Stimulated activated effector memory CD8-positive, alpha-beta T cell treated with anti-CD3 and anti-CD28 coated beads, Interleukin-12 subunit alpha, Interleukin-12 subunit beta, amount 100 ng/mL, for 72 hours (primary cell): ENCODE measurements around the gene PAQR4.

Source experiments
- ATAC-seq: fragments of 150-1000 bp; cut with Tn5 transposase; 2 replicates; pipeline ENCODE4 v1.10.0; 2021
- DNase-seq, 2 donors: peaks; one replicate each; pipeline ENCODE4 v3.0.0; 2021 to 2022; ENCODE audit warnings: low spot score in 2 of 2
- H3K27ac Mint-ChIP-seq: one replicate; pipeline ENCODE4 v1.8.0; 2022; ENCODE audit warnings: mild to moderate bottlenecking, mixed read lengths
- H3K36me3 Mint-ChIP-seq: one replicate; pipeline ENCODE4 v1.8.0; 2022; ENCODE audit warnings: mild to moderate bottlenecking, mixed read lengths
- H3K4me1 Mint-ChIP-seq: one replicate; pipeline ENCODE4 v1.8.0; 2022; ENCODE audit warnings: mixed read lengths
- H3K4me3 Mint-ChIP-seq: one replicate; pipeline ENCODE4 v1.8.0; 2022; ENCODE audit warnings: mild to moderate bottlenecking, mixed read lengths
- H3K9me3 Mint-ChIP-seq: one replicate; pipeline ENCODE4 v1.8.0; 2022; ENCODE audit warnings: mixed read lengths

The PAQR4 gene

DNA sequence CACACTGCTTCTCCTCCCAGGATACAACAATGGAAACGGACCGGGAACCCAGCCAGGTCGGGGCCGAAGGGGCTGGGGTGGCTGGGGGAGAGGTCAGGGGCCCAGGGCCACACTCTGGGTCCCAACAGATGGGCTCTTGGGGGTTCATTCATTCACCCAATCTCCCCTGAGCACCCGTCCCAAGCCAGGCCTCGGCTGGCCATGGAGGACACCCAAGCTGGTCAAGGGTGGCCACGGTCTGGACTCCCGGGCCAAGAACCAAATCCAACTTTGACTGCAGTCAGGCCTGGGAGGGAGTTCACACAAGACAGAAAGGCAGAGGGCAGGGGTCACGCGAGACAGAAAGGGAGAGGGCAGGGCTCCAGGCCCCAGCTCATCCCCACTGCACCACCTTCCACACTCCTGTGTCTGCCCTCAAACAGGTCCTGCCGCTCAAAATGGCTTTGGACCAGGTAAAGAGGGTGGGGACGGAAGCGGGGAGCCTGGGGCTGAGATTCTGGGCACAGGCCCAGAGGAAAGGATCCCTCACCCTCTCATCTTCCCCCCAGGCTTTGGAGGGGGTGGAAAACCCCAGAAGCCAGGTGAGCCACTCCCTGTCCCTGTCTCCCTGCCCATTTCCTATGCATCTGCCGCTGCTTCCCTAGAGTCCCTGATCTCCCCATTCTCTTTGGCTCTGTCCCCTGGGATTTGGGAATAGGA, 23.4 kb downstream of the PAQR4 start:
- Mint-ChIP-seq H3K9me3 (no peaks in the 10 kb centered on the region), H3K4me3 (no peak overlapping the region), H3K27ac (no peak overlapping the region), H3K36me3 (no peaks in the 10 kb centered on the region), H3K4me1 (no peaks in the 10 kb centered on the region)
- DNase-seq (no peak), ATAC-seq (no peak)

DNA sequence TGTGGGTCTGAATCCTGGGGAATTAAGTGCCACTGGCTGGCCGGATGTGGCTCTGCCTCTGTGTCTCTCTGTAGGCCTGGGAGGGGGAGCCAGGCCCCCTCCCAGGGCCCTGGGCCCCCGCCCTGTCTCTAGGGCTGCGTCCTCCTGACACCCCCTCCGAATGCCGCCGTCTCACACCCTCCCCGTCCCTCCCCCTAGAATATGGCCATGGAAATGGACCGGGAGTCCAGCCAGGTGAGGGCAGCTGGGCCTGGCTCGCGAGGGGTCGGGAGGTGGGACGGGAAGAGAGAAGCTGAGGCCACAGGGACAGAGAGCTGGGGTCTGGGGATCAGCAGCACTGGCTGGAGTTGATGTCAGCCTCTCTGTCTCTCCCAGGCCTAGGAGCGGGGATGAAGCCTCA, 27.1 kb downstream of the PAQR4 start:
- H3K9me3 Mint-ChIP-seq = no peaks in the 10 kb centered on the region
- no peak for ATAC-seq
- no peaks in the 10 kb centered on the region for H3K36me3 Mint-ChIP-seq
- H3K27ac Mint-ChIP-seq = no peak overlapping the region
- no peaks in the 10 kb centered on the region for H3K4me1 Mint-ChIP-seq
- no peak overlapping the region for H3K4me3 Mint-ChIP-seq
- DNase-seq = no peak

DNA sequence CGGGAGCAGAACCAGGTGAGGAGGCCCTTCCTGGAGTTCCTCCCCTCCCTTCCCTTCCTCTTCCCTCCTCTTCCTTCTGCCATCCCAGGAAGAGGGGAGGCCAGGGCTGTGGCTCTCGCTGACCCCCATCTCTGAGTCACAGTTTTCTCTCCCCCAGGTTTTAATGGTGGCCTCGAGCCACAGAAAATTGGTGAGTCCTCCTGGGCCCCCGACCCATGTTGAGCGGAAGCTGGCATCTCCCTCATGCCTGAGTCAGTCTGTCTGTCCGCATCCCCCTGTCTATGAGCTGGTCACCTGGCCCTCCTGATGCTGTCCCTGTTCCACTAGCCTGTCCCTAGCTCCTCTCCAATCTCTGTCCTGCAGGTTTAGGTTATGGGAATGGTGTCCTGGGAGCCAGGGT, 30.8 kb downstream of the PAQR4 start:
- ATAC-seq (no peak), DNase-seq (no peak)
- Mint-ChIP-seq H3K27ac (no peak overlapping the region), H3K4me3 (no peak overlapping the region), H3K4me1 (no peaks in the 10 kb centered on the region), H3K36me3 (peaks cover 6% of the 10 kb centered on the region), H3K9me3 (no peaks in the 10 kb centered on the region)

DNA sequence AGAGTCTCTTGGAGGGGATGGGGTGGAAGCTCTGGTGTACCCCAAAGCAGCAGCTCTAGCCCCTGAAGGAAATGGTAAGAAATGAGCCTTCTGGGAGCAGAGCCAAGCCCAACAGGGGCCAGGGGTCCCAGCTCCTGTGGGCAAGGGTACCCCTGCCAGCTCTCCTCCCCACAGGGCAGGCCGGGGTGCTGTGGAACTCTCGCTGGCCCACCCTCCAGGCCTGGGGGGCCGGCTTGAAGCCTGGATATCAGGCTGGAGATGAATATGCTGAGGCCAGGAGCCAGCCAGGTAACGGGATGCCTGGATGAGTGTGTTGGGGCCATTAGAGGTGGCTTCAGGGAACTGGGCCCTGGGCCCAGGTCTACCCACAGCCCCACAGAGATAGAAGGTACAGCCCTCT, 31.4 kb downstream of the PAQR4 start:
- no peak overlapping the region for H3K27ac Mint-ChIP-seq
- no peaks in the 10 kb centered on the region for H3K9me3 Mint-ChIP-seq
- no peak overlapping the region for H3K4me3 Mint-ChIP-seq
- ATAC-seq = no peak
- H3K4me1 Mint-ChIP-seq = no peaks in the 10 kb centered on the region
- no peak for DNase-seq
- H3K36me3 Mint-ChIP-seq = peaks cover 6% of the 10 kb centered on the region

DNA sequence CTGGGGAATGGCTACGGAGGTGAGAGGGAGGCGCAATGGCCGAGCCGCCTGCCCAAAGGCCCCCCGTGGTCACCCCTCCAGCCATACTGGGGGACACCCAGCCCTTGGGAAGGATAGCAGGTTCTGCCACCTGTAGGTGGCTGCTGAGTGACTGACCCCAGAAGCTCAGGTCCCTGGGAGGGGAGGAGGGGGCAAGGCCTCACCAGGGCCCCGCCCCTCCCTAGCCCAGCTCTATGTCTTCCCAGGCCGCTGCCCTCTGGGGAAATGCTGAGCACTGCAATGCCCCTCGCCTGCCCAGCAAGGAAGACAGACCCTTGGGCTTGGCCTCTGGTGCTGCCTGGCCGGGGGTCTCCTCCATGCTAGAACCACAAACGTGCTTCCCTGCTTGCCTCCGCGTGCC, 32.2 kb downstream of the PAQR4 start:
- ATAC-seq (no peak), DNase-seq (no peak)
- H3K9me3 Mint-ChIP-seq = no peaks in the 10 kb centered on the region
- no peak overlapping the region for H3K27ac Mint-ChIP-seq
- H3K36me3 Mint-ChIP-seq = peaks cover 6% of the 10 kb centered on the region
- no peaks in the 10 kb centered on the region for H3K4me1 Mint-ChIP-seq
- H3K4me3 Mint-ChIP-seq = no peak overlapping the region

DNA sequence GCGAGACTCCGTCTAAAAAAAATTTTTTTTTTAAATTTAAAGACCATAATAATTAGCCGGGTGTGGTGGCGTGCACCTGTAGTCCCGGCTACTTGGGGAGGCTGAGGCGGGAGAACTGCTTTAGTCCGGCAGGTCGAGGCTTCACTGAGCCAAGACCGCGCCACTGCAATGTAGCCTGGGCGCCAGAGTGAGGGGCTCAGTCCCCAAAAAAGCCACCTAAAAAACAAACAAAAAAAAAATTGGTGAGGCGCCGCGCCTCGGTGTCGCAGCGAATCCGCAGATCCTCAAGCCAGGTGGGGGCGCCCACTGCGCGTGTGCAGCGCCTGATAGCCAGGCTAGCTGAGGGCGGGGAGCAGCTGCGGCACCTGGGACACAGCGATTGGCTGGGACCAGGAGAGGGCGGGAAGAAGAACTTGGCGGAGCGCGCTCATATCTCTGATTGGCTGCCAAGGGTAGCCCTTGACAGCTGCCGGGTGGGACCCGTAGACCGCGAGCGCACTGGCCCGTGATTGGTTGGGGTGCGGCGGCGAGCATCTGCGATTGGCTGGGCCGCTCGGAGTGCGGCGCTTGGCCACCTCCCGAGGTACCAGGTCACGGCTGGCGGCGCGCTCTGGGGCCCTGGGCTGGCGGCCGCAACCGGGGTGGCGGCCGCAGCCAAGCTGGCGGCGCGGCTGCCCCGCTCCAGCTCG, 34.6 kb downstream of the PAQR4 start:
- Mint-ChIP-seq H3K27ac (peak overlapping the region; percentile 34), H3K4me3 (peak overlapping the region; percentile 56), H3K9me3 (no peaks in the 10 kb centered on the region), H3K36me3 (peaks cover 6% of the 10 kb centered on the region), H3K4me1 (peaks cover 23% of the 10 kb centered on the region)
- DNase-seq (peak; percentile 87 to 97), ATAC-seq (peak; percentile 98)

DNA sequence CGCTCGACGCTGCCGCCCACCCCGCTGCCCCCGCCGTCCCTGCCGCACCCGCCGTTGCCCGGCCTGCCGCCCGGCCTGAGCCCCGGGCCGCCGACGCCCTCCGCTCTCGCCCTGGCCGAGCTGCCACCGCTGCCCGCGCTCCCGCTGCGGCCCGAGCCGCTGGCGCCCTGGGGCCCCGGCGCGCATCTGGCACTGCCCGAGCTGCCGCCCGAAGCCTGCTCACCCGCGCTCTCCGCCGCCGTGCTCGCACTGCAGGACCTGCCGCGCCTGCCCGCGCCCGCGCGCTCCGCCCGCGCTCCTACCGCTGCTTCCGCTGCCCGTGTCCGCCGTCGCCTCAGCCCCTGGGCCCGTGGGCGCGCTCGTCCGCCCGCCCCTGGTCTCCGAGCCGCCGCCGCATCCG, 35.2 kb downstream of the PAQR4 start:
- Mint-ChIP-seq H3K36me3 (peaks cover 6% of the 10 kb centered on the region), H3K27ac (no peak overlapping the region), H3K9me3 (no peaks in the 10 kb centered on the region), H3K4me3 (peak overlapping the region; percentile 60), H3K4me1 (peaks cover 23% of the 10 kb centered on the region)
- DNase-seq (no peak), ATAC-seq (peak; percentile 47)

DNA sequence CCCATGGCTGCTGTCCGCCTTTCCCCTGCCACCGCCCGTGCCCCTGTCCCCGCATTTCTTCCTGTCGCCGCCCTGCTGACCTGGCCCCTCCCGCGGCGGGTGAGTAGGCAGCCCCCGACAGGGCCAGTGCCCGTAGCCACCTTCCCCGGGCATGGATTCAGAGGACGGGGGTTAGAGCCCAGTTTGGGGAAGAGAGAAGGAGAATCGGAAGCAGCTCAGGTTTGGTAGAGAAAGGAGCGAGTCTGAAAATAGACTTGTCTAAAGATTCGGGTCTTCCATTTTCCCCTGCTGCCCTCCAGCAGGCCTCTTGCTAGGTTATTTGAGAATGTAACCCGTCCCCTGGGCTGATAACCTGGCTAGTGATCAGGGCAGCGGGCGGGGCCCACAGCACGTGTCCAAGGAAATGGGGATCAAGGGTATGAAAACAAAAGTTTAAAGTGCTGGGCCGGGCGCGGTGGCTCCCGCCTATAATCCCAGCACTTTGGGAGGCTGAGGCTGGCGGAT, 35.7 kb downstream of the PAQR4 start:
- H3K4me3 Mint-ChIP-seq = peak overlapping the region; percentile 60
- peaks cover 23% of the 10 kb centered on the region for H3K4me1 Mint-ChIP-seq
- no peak for ATAC-seq
- no peak overlapping the region for H3K27ac Mint-ChIP-seq
- no peaks in the 10 kb centered on the region for H3K9me3 Mint-ChIP-seq
- DNase-seq = no peak
- peaks cover 6% of the 10 kb centered on the region for H3K36me3 Mint-ChIP-seq

DNA sequence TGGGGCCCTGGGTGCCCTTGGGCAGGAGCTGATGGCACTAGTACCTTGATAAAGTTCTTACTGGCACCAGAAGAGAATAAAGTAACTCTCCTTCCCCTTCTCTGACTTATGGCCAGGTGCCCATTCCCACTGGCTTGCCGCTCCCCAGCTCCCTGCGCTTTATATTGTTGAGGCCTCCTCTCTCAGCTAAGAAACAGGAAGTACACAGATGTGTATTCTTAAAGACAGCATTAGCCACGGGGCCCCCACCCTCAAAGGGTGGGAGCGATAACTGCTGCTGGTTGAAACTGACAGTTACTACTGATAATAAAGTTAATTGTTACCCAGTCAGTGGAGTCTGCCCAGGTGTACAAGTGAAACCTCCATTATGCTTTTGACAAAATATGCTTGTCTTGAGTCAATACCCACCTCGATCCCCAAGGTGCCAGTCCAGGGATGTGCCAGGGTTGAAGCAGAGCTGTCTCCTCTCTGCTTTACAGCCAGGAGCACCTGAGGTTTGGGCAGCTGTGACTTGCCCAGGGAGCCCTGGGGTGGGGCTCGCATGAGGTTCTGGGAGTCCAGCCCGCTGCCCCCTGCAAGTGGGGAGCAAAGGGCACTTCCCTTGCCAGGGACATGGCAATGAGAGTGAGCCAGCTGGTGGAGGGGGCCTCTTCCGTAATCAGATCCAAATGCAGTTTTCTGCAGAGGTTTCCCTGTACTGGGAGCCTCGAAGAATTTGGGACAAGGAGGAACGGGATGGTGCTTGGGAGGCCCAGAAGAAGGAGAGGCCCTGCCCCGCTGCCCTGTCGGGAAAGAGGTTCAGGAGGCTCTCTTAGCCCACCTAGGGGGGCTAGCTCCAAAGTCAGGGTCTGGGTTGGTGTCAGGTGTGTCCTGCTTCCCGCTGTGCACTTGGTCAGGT, 38.2 kb downstream of the PAQR4 start:
- peak overlapping the region; percentile 47 for H3K4me3 Mint-ChIP-seq

DNA sequence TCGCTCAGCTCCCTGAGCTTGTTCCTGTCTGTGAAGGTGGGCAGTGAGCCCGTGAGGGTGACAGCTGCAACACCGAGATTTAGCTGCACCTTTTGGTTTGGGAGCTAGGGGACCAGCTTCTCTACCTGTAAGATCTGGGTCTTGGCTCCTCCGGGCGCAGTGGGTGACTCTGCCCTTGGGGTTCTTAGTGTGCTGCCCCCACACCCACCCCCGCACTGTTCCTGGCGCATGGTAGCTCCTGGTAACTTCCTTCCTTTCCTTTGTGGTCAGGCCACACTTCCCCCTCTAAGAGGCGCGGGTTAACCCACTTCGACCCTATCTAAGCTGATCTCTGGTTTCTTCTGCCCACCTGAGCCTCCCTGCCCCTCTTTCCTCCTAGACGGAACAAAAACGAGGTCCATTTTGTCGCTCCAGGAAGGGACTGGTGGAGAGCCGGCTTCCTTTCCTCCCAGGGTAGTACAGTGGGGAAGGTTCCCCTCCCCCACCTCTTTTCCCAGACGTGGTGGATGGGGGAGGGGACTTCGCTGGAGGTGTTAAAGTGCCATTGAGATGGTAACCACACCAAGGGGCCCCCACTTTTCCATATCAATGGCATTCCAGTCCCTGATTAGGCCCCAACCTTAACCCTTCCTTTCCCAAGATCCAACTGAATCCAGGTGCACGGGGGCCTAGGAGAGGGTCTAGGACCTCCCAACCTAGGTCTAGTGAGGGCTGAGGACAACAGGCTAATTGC, 39.0 kb downstream of the PAQR4 start:
- no peak for ATAC-seq
- Mint-ChIP-seq H3K9me3 (no peaks in the 10 kb centered on the region), H3K4me3 (peak overlapping the region; percentile 47), H3K27ac (peak overlapping the region; percentile 78), H3K4me1 (peaks cover 23% of the 10 kb centered on the region), H3K36me3 (peaks cover 6% of the 10 kb centered on the region)
- DNase-seq = no peak

More for the DNA sequence above, 38.2 kb downstream of the PAQR4 start:
- Mint-ChIP-seq H3K4me1 (peaks cover 23% of the 10 kb centered on the region), H3K27ac (peak overlapping the region; percentile 78), H3K36me3 (peaks cover 6% of the 10 kb centered on the region), H3K9me3 (no peaks in the 10 kb centered on the region)
- ATAC-seq (no peak), DNase-seq (no peak)

DNA sequence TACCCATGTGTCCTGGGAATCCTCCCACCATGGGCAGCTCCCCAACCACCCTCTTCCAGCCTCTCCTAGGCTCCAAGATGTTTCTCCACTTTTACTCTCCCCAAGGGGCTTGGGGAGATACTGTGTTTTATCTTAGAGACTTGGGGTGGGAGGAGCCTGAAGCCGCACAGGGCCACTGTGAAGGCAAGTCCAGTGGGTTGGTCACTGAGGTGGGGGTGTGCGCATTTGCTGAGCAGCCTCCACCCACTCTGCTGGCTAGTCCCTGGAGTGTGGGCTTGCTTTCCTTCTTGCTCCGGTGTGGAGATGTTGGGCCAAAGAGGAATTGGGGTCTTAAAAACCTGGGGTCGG, 39.5 kb downstream of the PAQR4 start:
- peaks cover 23% of the 10 kb centered on the region for H3K4me1 Mint-ChIP-seq
- peaks cover 5% of the 10 kb centered on the region for H3K36me3 Mint-ChIP-seq
- no peak for DNase-seq
- ATAC-seq = no peak
- no peak overlapping the region for H3K27ac Mint-ChIP-seq
- H3K9me3 Mint-ChIP-seq = no peaks in the 10 kb centered on the region
- H3K4me3 Mint-ChIP-seq = peak overlapping the region; percentile 47

DNA sequence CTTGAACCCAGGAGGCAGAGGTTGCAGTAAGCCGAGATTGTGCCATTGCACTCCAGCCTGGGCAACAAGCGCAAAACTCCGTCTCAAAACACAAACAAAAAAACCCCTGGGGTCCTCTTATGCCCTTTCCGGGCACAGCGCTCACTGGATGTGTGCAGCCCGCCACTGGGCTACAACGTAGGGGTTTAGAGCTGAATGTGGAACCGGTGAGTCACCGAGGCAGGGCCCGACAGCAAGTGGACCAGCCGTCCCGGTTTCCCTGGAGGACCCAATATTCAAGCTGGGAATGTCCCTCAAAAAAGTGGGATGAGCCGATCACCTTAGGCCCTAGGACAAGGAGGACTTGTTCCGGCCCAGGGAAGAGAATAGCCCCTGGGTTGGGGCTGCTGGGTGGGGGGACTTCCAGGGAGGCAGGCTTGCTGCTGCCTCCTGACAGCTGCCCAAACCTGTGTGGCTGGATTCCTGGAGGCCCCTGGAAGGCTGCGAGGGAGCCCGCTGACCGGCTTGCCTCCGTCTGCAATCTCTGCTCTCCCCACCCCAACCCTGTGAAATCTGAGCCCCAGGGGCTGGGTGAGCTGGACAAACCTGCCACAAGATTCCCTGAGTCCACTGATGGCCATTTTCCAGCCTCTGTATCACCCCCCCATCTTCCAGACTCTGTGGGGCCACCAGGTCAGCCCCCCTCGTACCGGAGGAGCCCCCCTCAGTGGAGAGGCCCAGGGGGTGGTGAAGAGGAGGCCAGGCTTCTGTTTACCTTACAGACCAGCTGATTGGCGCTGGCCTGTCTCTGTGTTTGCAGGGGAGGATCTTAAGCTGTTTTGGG, 40.6 kb downstream of the PAQR4 start:
- Mint-ChIP-seq H3K4me3 (no peak overlapping the region), H3K9me3 (no peaks in the 10 kb centered on the region), H3K27ac (no peak overlapping the region)

DNA sequence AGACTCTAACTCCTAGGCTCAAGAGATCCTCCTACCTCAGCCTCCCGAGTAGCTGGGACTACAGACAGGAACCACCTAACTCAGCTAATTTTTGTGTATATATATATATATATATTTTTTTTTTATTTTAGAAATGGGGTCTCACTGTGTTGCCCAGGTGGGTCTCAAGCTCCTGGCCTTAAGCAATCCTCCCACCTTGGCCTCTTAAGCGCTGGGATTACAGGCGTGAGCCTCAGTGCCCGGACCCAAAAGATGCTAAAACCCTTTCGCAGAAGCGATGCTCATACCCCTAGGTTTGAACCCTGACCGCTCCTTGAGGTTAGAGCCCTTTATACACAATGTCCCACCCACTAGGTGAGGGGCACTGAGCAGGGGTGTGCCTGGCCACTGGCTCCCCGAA, 41.4 kb downstream of the PAQR4 start:
- H3K4me1 Mint-ChIP-seq = peaks cover 23% of the 10 kb centered on the region

More for the DNA sequence above, 40.6 kb downstream of the PAQR4 start:
- Mint-ChIP-seq H3K36me3 (no peaks in the 10 kb centered on the region), H3K4me1 (peaks cover 23% of the 10 kb centered on the region)
- no peak for ATAC-seq
- no peak for DNase-seq

DNA sequence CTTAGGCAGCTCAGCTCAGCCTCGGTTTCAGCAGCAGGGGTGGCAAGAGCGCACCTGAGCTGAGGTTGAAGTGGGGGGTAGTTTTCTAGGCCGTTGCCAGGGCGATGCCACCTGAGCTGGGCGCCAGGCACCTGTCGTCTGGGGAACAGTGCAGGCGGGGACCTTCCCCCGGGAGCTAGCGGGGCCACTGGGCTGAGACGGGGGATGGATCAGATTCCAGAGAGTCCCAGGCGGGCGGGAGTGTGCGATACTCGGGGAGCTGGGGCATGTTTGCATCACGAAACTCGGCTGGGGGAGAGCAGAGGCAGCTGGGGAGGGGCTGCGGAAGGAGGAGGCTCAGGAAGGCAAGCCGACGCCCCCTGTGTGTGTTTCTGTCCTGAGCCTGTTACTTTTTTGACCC, 43.1 kb downstream of the PAQR4 start:
- ATAC-seq (no peak), DNase-seq (no peak)
- Mint-ChIP-seq H3K27ac (no peak overlapping the region), H3K4me1 (peaks cover 15% of the 10 kb centered on the region), H3K36me3 (no peaks in the 10 kb centered on the region), H3K4me3 (no peak overlapping the region), H3K9me3 (no peaks in the 10 kb centered on the region)

More for the DNA sequence above, 41.4 kb downstream of the PAQR4 start:
- no peaks in the 10 kb centered on the region for H3K9me3 Mint-ChIP-seq
- no peak overlapping the region for H3K27ac Mint-ChIP-seq
- no peaks in the 10 kb centered on the region for H3K36me3 Mint-ChIP-seq
- no peak for DNase-seq
- H3K4me3 Mint-ChIP-seq = no peak overlapping the region
- ATAC-seq = no peak
